Stimulated activated CD4-positive, alpha-beta T cell treated with anti-CD3 and anti-CD28 coated beads, Interleukin-15, amount 100 ng/mL, for 1 hour (primary cell): ENCODE results near the gene SCN8A.

Experiments
- DNase-seq, 2 donors: peaks; one replicate each; pipeline ENCODE4 v3.0.0-alpha.2; 2020; ENCODE audit warnings: low read depth in 1 of 2, low spot score in 1 of 2

SCN8A gene

GRCh38 chr12:51669271-51669670 is 78.2 kb downstream of the SCN8A start:
- DNase-seq = no peak

DNA sequence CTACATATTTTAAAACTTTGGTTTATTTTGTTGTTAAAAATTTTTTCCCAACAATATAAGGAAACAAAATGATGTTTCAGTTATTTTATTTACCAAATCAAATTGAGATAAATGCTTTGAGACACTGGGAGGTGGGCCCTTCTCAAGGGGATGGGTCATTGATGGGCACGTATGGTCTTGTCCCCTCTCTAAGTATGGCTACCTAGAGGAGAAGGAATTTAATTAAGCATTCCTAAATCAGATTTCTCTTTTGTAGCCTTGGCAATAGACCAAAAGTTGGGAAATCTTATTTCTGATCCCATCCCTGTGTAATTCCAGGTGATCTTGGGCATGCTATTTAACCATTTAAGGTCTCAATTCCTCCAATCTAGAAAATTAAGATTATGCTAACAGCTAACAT is 79.0 kb downstream of the SCN8A start:
- no peak for DNase-seq

DNA sequence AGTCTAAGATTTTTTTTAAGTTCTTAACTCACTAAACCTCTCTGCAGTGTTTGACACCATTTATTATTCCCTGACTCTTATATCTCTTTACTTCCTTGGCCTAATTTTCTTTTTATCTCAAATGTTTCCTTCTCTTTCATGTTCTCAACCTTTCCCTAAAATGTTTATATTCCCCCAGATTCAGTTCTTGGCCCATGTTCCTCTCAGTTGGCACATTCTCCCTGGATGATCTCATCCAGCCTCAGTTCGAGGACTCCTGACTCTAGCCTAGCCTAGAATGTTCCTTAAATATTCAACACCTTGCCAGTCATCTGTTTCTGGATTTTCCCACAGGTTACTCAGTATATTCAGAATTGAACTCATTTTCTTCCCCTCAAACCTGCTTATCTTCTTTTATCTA is 81.3 kb downstream of the SCN8A start:
- no peak for DNase-seq

DNA sequence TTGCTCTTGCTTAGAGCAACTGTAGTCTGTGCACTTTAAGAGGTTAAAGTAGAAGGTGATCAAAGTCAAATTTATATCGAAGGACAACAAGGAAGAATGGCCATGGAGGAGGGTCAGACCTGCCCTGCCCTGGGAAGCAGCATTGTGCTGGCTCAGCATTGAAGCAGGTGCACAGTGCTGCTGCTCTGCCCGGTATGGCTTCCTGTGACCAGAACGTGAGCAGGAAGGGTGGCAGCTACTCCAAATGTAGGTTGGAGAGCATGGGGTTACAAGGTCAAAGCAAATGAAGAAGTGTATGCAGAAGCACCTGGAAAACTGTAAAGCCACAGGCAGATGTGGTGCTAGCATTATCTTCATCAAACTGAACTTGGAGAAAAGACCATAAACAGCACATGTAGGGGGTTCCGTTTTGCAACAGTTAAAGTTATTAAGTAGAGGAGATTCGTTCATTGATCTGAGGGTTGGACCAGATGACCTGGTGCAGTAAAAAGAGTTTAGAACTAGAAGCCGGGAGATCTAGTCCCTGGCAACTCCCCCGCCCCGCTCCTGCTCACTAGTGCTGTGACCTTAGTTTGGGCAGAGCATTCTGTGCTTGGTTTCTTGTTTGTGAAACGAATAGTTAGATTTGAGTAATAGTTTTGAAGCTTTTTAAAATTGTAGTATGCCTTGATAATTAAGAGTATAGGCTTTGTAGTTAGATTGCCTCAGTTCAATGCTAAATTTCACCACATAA is 84.2 kb downstream of the SCN8A start:
- DNase-seq = no peak

DNA sequence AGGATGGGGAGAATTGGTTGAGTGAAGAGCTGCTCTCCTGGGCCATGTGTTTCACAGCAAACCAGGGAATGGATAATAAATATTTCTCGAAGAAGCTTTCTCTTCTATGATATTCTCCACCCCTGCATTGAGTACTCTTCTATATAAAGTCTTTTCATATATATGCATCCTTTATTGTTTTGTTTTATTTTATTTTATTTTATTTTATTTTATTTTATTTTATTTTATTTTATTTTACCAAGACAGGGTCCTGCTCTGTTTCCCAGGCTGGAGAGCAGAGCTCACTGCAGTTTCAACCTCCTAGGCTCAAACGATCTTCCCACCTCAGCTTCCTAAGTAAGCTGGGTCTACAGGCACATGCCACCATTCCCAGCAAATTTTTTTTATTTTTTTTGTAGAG is 85.8 kb downstream of the SCN8A start:
- DNase-seq = no peak

DNA sequence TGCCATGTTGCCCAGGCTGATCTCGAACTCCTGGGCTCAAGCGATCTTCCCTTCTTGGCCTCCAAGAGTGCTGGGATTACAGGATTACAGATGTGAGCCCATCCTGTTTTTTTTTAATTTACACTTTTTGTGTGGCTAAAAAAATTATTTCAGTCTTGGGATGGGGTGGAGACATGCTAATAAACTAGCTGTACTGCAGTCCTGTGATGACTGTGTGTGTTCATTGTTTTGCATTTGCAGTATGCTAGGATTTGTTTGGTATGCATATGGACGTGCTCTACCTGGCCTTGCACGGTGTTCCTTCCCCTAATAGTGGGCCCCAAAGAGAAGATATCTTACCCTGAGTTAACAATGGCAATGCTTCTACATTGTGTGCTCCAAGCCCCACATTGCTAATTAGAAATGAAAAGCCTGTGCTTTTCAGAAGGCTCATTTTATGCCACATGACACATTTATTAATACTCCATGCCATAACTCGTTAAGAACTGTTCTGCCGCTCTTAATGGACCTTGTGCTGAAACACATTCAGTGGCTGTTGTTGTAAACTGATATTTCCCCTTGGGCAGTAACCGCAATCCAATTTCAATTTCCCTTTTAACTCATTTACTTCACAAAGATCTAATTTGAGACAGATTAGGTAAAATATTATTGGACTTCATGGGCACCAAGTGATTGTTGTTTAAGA is 86.4 kb downstream of the SCN8A start:
- no peak for DNase-seq

DNA sequence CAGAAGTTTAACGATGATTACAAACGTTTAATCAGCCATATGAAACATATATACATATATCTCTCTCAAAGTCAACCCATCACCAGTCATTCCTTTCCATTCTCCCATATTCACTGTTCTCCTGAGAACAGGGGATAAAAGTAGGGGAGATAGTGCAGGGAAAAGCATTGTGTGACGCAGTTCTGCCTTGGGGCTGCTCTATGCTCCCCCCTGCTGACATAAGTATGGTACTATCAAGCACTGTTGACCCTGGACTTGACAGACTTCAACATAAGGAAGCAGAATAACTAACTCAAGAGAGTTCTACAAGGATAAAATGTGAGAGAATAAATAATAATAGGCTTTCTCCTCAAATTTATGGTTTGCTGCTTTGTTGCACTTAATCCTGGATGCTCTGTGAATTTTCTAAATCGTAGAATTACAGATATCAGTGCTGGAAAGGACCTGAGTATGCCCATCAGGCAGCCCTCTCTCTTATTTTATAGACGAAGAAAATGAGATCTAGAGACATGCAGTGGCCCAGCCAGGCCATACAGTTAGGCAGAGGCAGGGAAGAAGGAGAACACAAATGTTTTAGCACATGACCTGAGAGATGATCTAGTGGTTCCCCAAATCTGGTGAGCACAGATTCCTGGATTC is 87.2 kb downstream of the SCN8A start:
- no peak for DNase-seq

- DNase-seq = no peak
Observed at GRCh38 chr12:51682981-51683380, 91.9 kb downstream of the SCN8A start.

DNA sequence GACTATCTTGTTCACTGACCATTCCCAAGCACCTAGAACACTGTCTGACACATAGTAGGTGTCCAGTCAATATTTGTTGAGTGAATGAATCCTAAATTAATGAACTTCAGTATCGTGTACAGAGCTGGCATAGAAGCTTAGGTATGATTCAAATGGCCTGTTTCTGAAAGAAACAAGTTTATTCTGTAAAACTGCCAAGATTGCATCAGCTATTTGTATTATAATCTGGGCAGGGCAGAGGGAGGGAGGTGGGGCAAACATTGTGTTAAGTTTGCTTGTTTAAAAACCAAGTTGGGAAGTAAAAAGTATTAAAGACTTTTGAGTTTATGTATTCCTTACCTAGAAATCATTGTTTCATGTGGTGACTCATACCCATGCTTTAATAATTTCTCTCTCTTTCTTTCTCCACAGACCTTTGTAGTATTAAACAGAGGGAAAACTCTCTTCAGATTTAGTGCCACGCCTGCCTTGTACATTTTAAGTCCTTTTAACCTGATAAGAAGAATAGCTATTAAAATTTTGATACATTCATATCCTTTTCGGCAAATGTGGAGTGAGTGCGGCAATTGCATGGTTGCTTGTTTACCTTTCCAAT is 92.8 kb downstream of the SCN8A start:
- DNase-seq = no peak

GRCh38 chr12:51686727-51687126 is 95.7 kb downstream of the SCN8A start:
- no peak for DNase-seq

- DNase-seq = no peak
Observed at GRCh38 chr12:51687177-51687576, 96.1 kb downstream of the SCN8A start.

- no peak for DNase-seq
Observed at GRCh38 chr12:51687614-51688013, 96.6 kb downstream of the SCN8A start.

DNA sequence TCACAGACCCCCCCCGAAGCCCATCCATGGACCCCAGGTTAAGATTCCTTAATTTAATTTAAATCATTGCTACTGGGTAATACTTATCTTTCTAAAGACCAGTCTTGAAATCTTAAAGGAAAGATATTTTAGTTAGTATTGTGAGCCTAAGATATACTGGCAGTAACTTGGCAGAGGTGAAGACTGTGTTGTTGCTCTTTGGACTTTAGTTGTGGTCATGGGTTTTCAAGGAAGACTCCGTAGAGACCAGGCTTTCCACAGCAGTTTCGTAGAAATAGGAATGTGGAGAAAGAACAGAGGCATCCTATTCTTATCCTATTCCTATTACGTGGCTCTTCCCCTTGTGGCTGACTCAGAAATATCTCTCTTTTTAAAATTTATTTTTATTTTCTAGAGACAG is 99.0 kb downstream of the SCN8A start:
- no peak for DNase-seq

DNA sequence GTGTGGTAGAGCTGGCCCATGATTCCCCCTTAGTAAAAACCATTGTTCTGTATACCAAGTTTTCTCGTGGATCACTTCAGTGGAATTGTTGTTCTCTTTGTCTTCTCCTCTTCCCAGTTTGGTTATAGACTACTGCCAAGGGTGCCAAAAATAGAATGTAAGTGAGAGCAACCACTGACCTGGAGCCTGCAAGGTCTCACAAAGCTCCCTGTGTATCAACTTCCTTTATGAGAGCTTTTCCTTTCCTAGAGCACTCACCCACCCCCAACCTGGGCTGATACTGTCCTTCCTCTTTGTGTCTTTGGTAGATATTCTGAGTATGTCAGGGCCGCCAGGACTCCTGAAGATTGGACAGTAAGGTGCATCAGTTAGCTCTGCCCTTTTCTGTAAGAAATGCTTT is 101.0 kb downstream of the SCN8A start:
- no peak for DNase-seq

GRCh38 chr12:51693569-51693968 is 102.5 kb downstream of the SCN8A start:
- no peak for DNase-seq

DNA sequence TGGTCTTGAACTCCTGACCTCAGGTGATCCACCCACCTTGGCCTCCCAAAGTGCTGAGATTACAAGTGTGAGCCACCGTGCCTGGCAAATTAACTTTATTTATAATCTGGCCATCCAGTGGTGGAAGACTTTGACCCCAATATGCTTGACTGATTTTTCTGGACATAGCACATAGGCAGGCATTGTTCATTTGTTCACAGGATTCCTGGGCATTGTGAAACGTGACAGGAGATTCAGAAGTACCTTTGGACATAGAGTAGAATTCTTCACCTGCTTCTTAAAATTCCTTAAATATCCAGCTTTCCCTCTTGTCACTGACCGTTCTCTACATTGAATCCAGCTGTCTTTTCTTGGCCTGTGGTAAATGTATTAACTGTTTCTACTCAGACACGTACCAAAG is 103.1 kb downstream of the SCN8A start:
- no peak for DNase-seq

GRCh38 chr12:51695241-51696010 is 104.4 kb downstream of the SCN8A start:
- DNase-seq = no peak

DNA sequence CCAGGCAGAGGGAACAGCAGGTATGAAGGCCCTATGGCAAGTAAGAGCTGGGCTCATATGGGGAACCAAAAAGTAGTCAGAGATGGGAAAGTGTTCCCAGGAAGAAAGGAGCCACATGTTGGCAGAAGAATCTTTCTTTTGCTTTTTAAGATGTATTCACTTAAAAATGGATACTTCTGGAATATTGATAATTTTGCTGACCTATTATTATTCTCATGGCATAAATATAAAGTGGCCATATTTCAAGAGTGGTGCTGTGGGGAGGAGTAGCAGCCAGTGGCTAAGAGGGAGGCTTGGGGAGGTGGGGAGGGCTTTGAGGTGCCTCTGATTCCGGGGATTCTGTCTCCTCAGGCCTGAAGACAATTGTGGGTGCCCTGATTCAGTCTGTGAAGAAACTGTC is 108.2 kb downstream of the SCN8A start:
- DNase-seq = no peak

DNA sequence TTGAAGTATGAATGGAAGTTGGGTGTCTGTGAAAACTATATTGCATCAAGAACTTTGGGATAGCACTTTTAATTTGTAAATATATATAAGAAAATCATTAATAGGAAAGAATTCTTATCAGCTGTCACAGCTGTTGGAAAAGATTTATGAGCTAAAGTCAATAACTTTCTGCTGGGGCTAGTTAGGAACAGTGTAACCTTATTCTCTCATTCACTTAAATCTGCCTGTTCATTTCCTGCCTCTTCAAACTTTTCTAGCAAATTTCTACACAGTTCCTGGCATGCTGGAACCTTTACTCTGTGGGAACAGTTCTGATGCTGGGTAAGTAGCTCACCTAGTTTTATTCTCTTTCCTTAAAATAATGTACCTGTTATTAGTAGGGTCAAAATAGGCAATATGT is 109.9 kb downstream of the SCN8A start:
- DNase-seq = no peak

GRCh38 chr12:51702587-51702986 is 111.6 kb downstream of the SCN8A start:
- DNase-seq = no peak

- DNase-seq = no peak
Observed at GRCh38 chr12:51705450-51705849, 114.4 kb downstream of the SCN8A start.
